Measurements from ENCODE around the gene DENND1B. TPM values are rescaled to one million over a fixed set of nuclear protein-coding genes. Genes with fewer than 3 reads are reported as not detected.

DENND1B gene
- polyA plus RNA-seq, 1 of the 3 experiments (the other 2 are of a cell fraction) = 1.4 TPM

- Histone ChIP-seq H3K27ac (ENCODE audit: low read depth in 2 of 2, low read length in 1 of 2) (no peak overlapping the region), H3K79me2 (ENCODE audit: insufficient read depth) (no peaks in the 10 kb centered on the region), H3K4me1 (ENCODE audit: control insufficient read depth in 1 of 2, insufficient read depth in 2 of 2, low read depth in 1 of 2, low read length in 1 of 2) (no peaks in the 10 kb centered on the region), H3K9me3 (no peaks in the 10 kb centered on the region), H3K4me2 (no peak overlapping the region), H3K4me3 (ENCODE audit: low read depth in 2 of 2, low read length in 1 of 2) (no peak overlapping the region), H3K9ac (no peak overlapping the region), H2AFZ (ENCODE audit: low read depth) (no peak overlapping the region), H3K27me3 (ENCODE audit: insufficient read depth) (no peaks in the 10 kb centered on the region), H3K9me2 (no peaks in the 10 kb centered on the region), H3F3A (replicated peaks; ENCODE audit: insufficient read depth) (peaks cover 4% of the 10 kb centered on the region), H3K36me3 (replicated peaks in 1 of 2; ENCODE audit: control insufficient read depth in 1 of 2, insufficient read depth in 2 of 2, low read length in 1 of 2) (peaks cover 0 to 2% of the 10 kb centered on the region in 2 experiments), H4K20me1 (ENCODE audit: insufficient read depth) (no peaks in the 10 kb centered on the region)
- ChIA-PET CTCF (no interaction called here), POLR2A (no interaction called here)
- DNase-seq = no peak
- TF ChIP-seq ZBTB33 (IDR thresholded peaks at IDR 0.05; ENCODE audit: borderline replicate concordance, low read depth) = no peak
- no peak for TF ChIP-seq SMC3 (IDR thresholded peaks at IDR 0.05; ENCODE audit: low read depth, low read length)
- TF ChIP-seq, protein P1, sequence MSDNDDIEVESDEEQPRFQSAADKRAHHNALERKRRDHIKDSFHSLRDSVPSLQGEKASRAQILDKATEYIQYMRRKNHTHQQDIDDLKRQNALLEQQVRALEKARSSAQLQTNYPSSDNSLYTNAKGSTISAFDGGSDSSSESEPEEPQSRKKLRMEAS (IDR thresholded peaks at IDR 0.05; ENCODE audit: low read depth) = no peak
- TF ChIP-seq RXRA (IDR thresholded peaks at IDR 0.05; ENCODE audit: borderline replicate concordance, low read depth) = no peak
- TF ChIP-seq FOXM1 (IDR thresholded peaks at IDR 0.05; ENCODE audit: low read depth) = no peak
- no peak for TF ChIP-seq TEAD4 (IDR thresholded peaks at IDR 0.05; ENCODE audit: borderline replicate concordance, insufficient read depth)
- TF ChIP-seq TCF12 (IDR thresholded peaks at IDR 0.05) = no peak
- TF ChIP-seq, protein P2, sequence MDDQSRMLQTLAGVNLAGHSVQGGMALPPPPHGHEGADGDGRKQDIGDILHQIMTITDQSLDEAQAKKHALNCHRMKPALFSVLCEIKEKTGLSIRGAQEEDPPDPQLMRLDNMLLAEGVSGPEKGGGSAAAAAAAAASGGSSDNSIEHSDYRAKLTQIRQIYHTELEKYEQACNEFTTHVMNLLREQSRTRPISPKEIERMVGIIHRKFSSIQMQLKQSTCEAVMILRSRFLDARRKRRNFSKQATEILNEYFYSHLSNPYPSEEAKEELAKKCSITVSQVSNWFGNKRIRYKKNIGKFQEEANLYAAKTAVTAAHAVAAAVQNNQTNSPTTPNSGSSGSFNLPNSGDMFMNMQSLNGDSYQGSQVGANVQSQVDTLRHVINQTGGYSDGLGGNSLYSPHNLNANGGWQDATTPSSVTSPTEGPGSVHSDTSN (IDR thresholded peaks at IDR 0.05) = no peak
- no peak for TF ChIP-seq YY1 (IDR thresholded peaks at IDR 0.05; ENCODE audit: low read depth)
- no peak for TF ChIP-seq MEF2A (IDR thresholded peaks at IDR 0.05; ENCODE audit: borderline replicate concordance, low read depth)
- no peak for TF ChIP-seq CTCF (IDR thresholded peaks at IDR 0.05)
- no peak for TF ChIP-seq FOXJ3 (CRISPR knock-in tag; IDR thresholded peaks at IDR 0.05)
- no peak for TF ChIP-seq EP300 (IDR thresholded peaks at IDR 0.05; ENCODE audit: borderline replicate concordance in 1 of 2, low read depth in 1 of 2, low read length in 1 of 2)
- TF ChIP-seq IRF3 (IDR thresholded peaks at IDR 0.05; ENCODE audit: low read depth, low read length) = no peak
- TF ChIP-seq MXI1 (IDR thresholded peaks at IDR 0.05; ENCODE audit: low read depth, low read length) = no peak
- WGBS (ENCODE audit: low lambda C conversion rate) = 7% methylated on average over 1 of the region's 1 CpG
Measured at GRCh38 chr1:197553281-197553680, 222.0 kb downstream of the DENND1B start.
